Measurements from ENCODE around the gene TFAP2D.

Gene TFAP2D

GRCh38 chr6:50819466-50819903 is 106.2 kb downstream of the TFAP2D start:
- DNase-seq (no peak), ATAC-seq (no peak)

- no peak for DNase-seq
- no peak for ATAC-seq
Measured at GRCh38 chr6:50819904-50820868, 106.9 kb downstream of the TFAP2D start.

GRCh38 chr6:50820869-50821264 is 107.5 kb downstream of the TFAP2D start:
- DNase-seq (no peak), ATAC-seq (no peak)

GRCh38 chr6:50821441-50822077 is 108.2 kb downstream of the TFAP2D start:
- ATAC-seq, result no peak
- no peak for DNase-seq

GRCh38 chr6:50822078-50822476 is 108.8 kb downstream of the TFAP2D start:
- ATAC-seq (no peak), DNase-seq (no peak)
